IPS-18a (cell line): ENCODE results near the gene SLC25A14.
"Not testable (repeated sequence)": the region's sequence is repeated elsewhere in the genome, so short reads cannot be mapped to it uniquely, and the experiment has no call there.

Experiments
- H3K27ac ChIP-seq: one replicate; pipeline ENCODE4 v1.5.1; 2013; ENCODE audit warnings: low read length
- H3K27me3 ChIP-seq: one replicate; pipeline ENCODE4 v1.6.1; 2013; ENCODE audit warnings: mild to moderate bottlenecking, low read length; ENCODE audit not compliant: control insufficient read depth, insufficient read depth
- H3K36me3 ChIP-seq: one replicate; pipeline ENCODE4 v1.6.1; 2013; ENCODE audit warnings: low read depth, low read length; ENCODE audit not compliant: control insufficient read depth
- H3K4me1 ChIP-seq: one replicate; pipeline ENCODE4 v1.6.1; 2013; ENCODE audit warnings: low read depth, low read length; ENCODE audit not compliant: control insufficient read depth
- H3K4me3 ChIP-seq: one replicate; pipeline ENCODE4 v1.5.1; 2013; ENCODE audit warnings: low read length
- H3K9ac ChIP-seq: one replicate; pipeline ENCODE4 v1.6.1; 2013; ENCODE audit warnings: mild to moderate bottlenecking, low read length, moderate library complexity
- H3K9me3 ChIP-seq: one replicate; pipeline ENCODE4 v1.6.1; 2013; ENCODE audit warnings: low read depth, low read length; ENCODE audit not compliant: control insufficient read depth

The SLC25A14 gene

GRCh38 chrX:130339408-130340222 is at the start of gene SLC25A14:
Gene SLC25A14 (plus strand): TSS chrX:130339919. CDS start chrX:130340279, 360 bp downstream.
- Histone ChIP-seq H3K9me3 (peaks cover 6% of the 10 kb centered on the region), H3K9ac (peak within 1 kb of the TSS; percentile 59), H3K4me3 (peak within 1 kb of the TSS; percentile 62), H3K27ac (peak within 1 kb of the TSS; percentile 57), H3K4me1 (no peaks in the 10 kb centered on the region), H3K36me3 (no peaks in the 10 kb centered on the region), H3K27me3 (no peaks in the 10 kb centered on the region)

GRCh38 chrX:130295519-130296296 is 44.0 kb upstream of the SLC25A14 start:
- no peak overlapping the region for H3K27ac ChIP-seq

GRCh38 chrX:130296297-130296678 is 43.4 kb upstream of the SLC25A14 start:
- no peak overlapping the region for H3K9ac ChIP-seq
- H3K4me1 ChIP-seq, result no peaks in the 10 kb centered on the region
- H3K9me3 ChIP-seq, result peaks cover 19% of the 10 kb centered on the region
- no peaks in the 10 kb centered on the region for H3K36me3 ChIP-seq
- H3K27me3 ChIP-seq, result no peaks in the 10 kb centered on the region
- no peak overlapping the region for H3K4me3 ChIP-seq
- no peak overlapping the region for H3K27ac ChIP-seq

More at GRCh38 chrX:130295519-130296296, 44.0 kb upstream of the SLC25A14 start:
- Histone ChIP-seq H3K9ac (no peak overlapping the region), H3K4me3 (no peak overlapping the region), H3K9me3 (peaks cover 16% of the 10 kb centered on the region), H3K27me3 (no peaks in the 10 kb centered on the region), H3K4me1 (no peaks in the 10 kb centered on the region), H3K36me3 (no peaks in the 10 kb centered on the region)

GRCh38 chrX:130296743-130297142 is 43.0 kb upstream of the SLC25A14 start:
- H3K27ac ChIP-seq, result no peak overlapping the region
- H3K9me3 ChIP-seq, result peaks cover 22% of the 10 kb centered on the region
- no peaks in the 10 kb centered on the region for H3K36me3 ChIP-seq
- H3K4me1 ChIP-seq, result no peaks in the 10 kb centered on the region
- no peak overlapping the region for H3K4me3 ChIP-seq
- no peaks in the 10 kb centered on the region for H3K27me3 ChIP-seq
- no peak overlapping the region for H3K9ac ChIP-seq

- Histone ChIP-seq H3K4me3 (no peak overlapping the region), H3K4me1 (no peaks in the 10 kb centered on the region), H3K9ac (no peak overlapping the region), H3K9me3 (peaks cover 13% of the 10 kb centered on the region), H3K27ac (no peak overlapping the region), H3K27me3 (no peaks in the 10 kb centered on the region), H3K36me3 (no peaks in the 10 kb centered on the region)
These were observed 40.3 kb upstream of the SLC25A14 start for GRCh38 chrX:130299279-130300009.

- H3K9me3 ChIP-seq, result peaks cover 13% of the 10 kb centered on the region
- H3K36me3 ChIP-seq, result no peaks in the 10 kb centered on the region
- no peak overlapping the region for H3K9ac ChIP-seq
- no peak overlapping the region for H3K27ac ChIP-seq
- H3K4me1 ChIP-seq, result no peaks in the 10 kb centered on the region
- H3K4me3 ChIP-seq, result no peak overlapping the region
- no peaks in the 10 kb centered on the region for H3K27me3 ChIP-seq
These were observed 39.8 kb upstream of the SLC25A14 start for GRCh38 chrX:130300010-130300282.

- peaks cover 13% of the 10 kb centered on the region for H3K9me3 ChIP-seq
- no peak overlapping the region for H3K4me3 ChIP-seq
- H3K27me3 ChIP-seq, result no peaks in the 10 kb centered on the region
- H3K27ac ChIP-seq, result no peak overlapping the region
- H3K9ac ChIP-seq, result no peak overlapping the region
- no peaks in the 10 kb centered on the region for H3K36me3 ChIP-seq
- H3K4me1 ChIP-seq, result no peaks in the 10 kb centered on the region
These were observed 38.3 kb upstream of the SLC25A14 start for GRCh38 chrX:130301405-130301804.

GRCh38 chrX:130301977-130302376 is 37.7 kb upstream of the SLC25A14 start:
- Histone ChIP-seq H3K27ac (no peak overlapping the region), H3K9ac (no peak overlapping the region), H3K4me1 (no peaks in the 10 kb centered on the region), H3K4me3 (no peak overlapping the region), H3K9me3 (peaks cover 13% of the 10 kb centered on the region), H3K36me3 (no peaks in the 10 kb centered on the region), H3K27me3 (no peaks in the 10 kb centered on the region)

- H3K4me1 ChIP-seq, result no peaks in the 10 kb centered on the region
These were observed 34.9 kb upstream of the SLC25A14 start for GRCh38 chrX:130304587-130305368.

GRCh38 chrX:130319886-130320285 is 19.8 kb upstream of the SLC25A14 start:
- H3K4me1 ChIP-seq, H3K36me3 ChIP-seq, H3K9ac ChIP-seq, H3K4me3 ChIP-seq, H3K27ac ChIP-seq, H3K27me3 ChIP-seq: not testable (repeated sequence)
- peaks cover 17% of the 10 kb centered on the region for H3K9me3 ChIP-seq

More at GRCh38 chrX:130304587-130305368, 34.9 kb upstream of the SLC25A14 start:
- Histone ChIP-seq H3K9me3 (peaks cover 15% of the 10 kb centered on the region), H3K4me3 (no peak overlapping the region), H3K27ac (no peak overlapping the region), H3K9ac (no peak overlapping the region), H3K36me3 (no peaks in the 10 kb centered on the region), H3K27me3 (no peaks in the 10 kb centered on the region)

- H3K4me1 ChIP-seq, result no peaks in the 10 kb centered on the region
- H3K27ac ChIP-seq, result no peak overlapping the region
- H3K27me3 ChIP-seq, result no peaks in the 10 kb centered on the region
- no peak overlapping the region for H3K4me3 ChIP-seq
- H3K9ac ChIP-seq, result no peak overlapping the region
- peaks cover 21% of the 10 kb centered on the region for H3K9me3 ChIP-seq
- H3K36me3 ChIP-seq, result no peaks in the 10 kb centered on the region
These were observed 18.2 kb upstream of the SLC25A14 start for GRCh38 chrX:130321550-130321949.
